A172 (cell line): ENCODE results near the gene MFSD11. TPM values are rescaled to one million over a fixed set of nuclear protein-coding genes. Genes with fewer than 3 reads are reported as not detected.
"Not testable (repeated sequence)": the region's sequence is repeated elsewhere in the genome, so short reads cannot be mapped to it uniquely, and the experiment has no call there.

ENCODE experiments used
- DNase-seq: peaks from one replicate; pipeline ENCODE4 v3.0.0-alpha.2; 2015; ENCODE audit warnings: low spot score
- total RNA-seq: library from RNA; depleted of rRNA; stranded (reverse); fragments of >200 nt; shearing (Covaris generic); gene quantifications from 2 replicates; pipeline ENCODE4 v1.2.3, GENCODE V29; 2014; rRNA removed

Gene MFSD11
- total RNA-seq: 24.9 and 30.4 TPM in 2 replicates

GRCh38 chr17:76737676-76738467 is at the start of gene MFSD11:
Gene MFSD11 (plus strand): TSS chr17:76738119. CDS start chr17:76738353, 234 bp downstream.
- peak; percentile 83 for DNase-seq

GRCh38 chr17:76688165-76688622 is 49.7 kb upstream of the MFSD11 start:
- peak; percentile 55 for DNase-seq

- DNase-seq: no peak
Observed at GRCh38 chr17:76689859-76690258, 48.1 kb upstream of the MFSD11 start.

- no peak for DNase-seq
Observed at GRCh38 chr17:76690596-76691280, 47.2 kb upstream of the MFSD11 start.

DNA sequence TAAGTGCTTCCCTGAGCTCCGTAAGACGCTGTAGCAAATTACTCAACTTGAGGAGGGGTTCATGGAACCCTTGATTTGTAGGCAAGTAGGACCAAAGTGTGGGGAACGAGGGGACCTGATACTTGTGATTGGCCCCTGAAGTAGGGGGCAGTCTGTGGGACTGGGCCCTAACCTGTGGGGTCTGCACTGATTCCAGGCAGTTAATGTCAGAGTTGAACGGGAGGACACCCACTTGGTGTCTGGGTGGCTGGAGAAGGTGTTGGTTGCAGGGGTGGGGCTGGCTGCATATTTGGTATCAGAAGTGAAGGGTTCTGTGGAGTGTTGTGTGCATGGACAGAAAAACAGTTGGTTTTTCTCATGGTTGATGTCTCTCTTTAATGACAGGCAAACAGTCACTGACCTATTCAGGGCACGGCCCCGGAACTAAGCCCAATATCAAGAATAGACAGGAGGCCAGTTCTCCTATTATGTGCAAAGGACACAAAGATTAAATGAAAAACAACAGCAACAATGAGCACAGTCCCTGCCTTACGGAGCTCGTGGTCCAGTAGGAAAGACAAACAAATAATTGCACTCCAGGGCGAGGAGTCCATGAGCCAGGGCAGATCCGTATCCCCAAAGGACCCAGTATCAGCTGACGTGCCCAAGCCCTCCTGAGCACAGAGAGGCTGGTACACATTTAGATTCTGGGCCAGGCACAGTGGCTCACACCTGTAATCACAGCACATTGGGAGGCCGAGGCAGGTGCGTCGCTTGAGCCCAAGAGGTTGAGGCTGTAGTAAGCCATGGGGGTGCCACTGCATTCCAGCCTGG is 46.3 kb upstream of the MFSD11 start:
- no peak for DNase-seq

- no peak for DNase-seq
Observed at GRCh38 chr17:76695059-76695831, 42.7 kb upstream of the MFSD11 start.

DNA sequence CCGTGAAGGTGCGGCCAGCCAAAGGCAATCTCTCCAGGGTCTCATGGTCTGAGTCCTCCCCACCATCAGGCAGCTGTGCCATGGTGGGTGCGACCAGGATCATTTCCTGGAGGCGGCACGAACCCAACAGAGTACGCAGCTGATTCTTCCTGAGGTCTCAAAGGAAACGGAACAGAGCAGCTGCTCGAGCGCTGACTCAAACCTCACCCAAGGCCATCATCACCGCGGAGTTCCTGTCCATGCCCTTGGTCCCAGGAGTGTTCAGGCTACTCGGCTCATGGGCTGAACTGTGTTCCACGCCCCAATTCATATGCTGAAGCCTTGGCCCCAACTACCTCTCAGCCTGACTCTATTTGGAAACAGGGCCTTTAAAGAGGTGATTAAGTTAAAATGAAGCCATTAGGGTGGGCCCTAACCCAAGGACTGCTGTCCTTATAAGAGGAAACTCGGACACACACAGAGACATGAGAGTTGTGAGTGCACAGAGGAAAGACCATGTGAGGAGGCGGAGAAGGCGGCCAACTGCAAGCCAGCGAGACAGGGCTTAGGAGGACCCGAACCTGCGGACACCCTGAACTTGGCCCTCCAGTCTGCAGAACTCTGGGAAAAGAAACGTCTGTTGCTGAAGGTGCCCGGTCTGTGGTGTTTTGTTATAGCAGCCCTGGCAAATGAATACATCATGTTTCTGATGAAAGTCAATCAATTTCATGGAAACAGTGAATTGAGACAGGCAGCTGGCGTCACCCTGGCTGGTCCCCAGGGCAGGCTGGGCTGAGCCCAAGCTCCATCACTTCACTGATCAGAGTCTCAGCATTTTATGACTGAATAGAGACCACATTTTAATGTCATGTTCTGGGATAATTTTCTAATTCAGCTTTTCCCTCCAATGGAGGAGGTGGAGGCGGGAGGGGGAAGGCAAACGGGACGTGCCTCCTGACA is 40.9 kb upstream of the MFSD11 start:
- DNase-seq: no peak

- no peak for DNase-seq
Observed at GRCh38 chr17:76697702-76698465, 40.0 kb upstream of the MFSD11 start.

DNA sequence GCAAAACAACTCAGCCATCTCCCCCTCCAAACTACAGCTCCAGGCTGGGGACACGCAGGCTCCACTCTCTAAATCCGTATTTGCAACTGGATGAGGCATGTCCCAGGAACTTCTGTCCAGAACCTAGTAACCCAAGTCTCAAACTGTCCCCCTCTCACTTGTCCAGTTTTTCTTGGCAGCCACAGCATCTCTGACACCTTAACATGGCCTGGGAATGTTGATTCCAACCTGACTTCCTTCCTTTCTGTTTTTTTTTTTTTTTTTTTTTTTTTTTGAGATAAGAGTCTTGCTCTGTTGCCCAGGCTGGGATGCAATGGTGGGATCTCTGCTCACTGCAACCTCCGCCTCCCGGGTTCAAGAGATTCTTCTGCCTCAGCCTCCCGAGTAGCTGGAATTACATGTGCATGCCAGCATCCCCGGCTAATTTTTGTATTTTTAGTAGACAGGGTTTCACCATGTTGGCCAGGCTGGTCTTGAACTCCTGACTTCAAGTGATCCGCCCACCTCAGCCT is 39.4 kb upstream of the MFSD11 start:
- DNase-seq: not testable (repeated sequence)

DNA sequence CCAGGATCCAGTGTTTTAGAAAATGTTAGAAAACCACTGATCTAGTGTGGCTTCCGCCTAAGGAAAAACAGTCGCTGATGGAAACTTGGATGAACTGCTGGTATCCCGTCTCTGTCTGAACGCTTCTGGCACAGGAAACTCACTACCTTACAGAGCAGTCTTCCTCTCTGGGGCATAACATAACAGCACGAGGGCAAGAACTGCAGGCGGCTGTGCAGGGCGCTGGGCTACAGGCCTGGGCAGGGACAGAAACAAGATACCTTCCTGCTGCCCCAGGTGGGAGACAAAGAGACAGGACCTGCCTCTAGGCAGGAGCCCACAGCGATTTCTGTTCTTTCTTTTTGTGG is 37.7 kb upstream of the MFSD11 start:
- no peak for DNase-seq

DNA sequence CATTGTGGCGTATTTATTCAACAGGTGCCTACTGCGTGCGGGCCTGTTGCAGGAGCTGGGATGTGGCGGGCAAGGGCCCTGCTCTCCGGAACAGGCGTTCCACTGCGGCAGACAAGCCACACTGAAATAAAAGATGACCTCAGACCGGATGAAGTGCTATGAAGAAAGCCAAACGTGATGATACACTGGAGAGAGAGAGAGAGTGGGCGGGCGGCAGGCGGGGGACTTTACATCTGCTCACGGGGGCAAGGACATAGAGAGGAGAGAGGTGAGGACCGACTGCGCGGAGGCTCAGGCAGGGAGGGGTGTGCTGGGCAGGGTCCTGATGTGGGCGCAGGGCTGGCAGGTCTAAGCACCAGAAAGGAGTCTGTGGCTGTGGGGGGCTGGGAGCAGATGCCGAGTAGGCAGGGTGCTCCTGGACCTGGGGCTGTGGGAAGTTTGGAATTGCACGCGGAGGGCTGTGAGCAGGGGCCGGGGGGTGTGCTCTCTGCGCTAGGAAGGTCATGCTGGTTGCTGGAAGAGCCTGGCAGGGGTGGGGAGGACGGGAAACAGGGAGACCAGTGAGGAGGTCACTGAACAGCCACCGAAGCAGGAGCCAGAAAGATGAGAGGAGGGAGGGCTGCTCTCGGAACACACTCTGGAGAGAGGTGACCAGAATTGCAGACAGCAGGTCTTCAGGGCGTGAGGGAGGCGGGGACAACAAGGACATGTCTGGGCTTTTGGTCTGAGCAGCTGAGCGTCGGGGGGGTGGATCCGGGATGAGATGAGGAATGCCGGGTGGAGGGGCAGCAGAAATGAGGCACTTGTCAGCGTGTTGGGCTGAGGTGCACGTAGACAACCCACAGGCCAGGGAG is 37.1 kb upstream of the MFSD11 start:
- DNase-seq: no peak

GRCh38 chr17:76701471-76701967 is 36.4 kb upstream of the MFSD11 start:
- no peak for DNase-seq

GRCh38 chr17:76702076-76702475 is 35.8 kb upstream of the MFSD11 start:
- no peak for DNase-seq

DNA sequence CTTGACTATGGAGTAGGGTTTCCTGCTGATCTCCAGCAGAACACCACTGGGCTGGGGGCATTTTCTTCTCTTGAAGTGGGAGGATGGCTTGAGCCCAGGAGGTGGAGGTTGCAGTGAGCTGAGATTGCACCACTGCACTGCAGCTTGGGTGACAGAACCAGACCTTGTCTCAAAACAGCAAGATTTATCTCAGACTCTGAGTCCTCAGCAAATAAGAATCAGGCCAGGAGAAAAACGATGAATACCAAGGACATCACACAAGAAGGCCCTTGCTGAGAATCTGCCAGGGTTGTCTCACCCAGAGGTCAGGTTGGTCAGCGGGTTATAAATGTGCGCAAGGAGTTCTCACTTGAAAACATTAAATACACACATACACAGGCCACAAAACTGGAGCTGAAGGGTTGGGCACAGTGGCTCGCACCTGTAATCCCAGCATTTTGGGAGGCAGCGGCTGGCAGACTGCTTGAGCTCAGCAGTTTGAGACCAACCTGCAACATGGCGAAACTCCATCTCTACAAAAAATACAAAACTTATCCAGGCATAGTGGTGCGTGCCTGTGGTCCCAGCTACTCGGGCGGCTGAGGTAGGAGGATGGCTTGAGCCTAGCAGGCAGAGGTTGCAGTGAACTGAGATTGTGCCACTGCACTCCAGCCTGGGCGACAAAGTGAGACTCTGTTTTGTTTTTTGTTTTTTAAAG is 34.8 kb upstream of the MFSD11 start:
- DNase-seq: no peak

- DNase-seq: no peak
Observed at GRCh38 chr17:76704805-76705204, 33.1 kb upstream of the MFSD11 start.

DNA sequence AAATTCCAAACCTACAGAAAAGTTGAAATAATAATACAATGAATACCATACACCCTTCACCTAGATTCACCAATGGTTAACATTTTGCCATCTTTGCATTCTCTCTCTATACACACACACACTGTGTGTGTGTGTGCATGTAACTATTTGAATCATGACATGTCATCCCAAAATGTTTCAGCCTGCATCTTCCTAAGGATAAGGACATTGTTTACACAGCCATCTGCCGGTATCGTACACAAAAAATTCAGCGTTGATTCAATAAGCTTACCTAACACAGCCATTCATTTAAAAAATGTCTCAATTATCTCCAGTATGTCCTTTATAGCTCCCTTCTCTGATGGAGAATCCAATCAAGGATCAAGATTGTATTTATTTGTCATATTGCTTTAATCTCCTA is 31.1 kb upstream of the MFSD11 start:
- no peak for DNase-seq

DNA sequence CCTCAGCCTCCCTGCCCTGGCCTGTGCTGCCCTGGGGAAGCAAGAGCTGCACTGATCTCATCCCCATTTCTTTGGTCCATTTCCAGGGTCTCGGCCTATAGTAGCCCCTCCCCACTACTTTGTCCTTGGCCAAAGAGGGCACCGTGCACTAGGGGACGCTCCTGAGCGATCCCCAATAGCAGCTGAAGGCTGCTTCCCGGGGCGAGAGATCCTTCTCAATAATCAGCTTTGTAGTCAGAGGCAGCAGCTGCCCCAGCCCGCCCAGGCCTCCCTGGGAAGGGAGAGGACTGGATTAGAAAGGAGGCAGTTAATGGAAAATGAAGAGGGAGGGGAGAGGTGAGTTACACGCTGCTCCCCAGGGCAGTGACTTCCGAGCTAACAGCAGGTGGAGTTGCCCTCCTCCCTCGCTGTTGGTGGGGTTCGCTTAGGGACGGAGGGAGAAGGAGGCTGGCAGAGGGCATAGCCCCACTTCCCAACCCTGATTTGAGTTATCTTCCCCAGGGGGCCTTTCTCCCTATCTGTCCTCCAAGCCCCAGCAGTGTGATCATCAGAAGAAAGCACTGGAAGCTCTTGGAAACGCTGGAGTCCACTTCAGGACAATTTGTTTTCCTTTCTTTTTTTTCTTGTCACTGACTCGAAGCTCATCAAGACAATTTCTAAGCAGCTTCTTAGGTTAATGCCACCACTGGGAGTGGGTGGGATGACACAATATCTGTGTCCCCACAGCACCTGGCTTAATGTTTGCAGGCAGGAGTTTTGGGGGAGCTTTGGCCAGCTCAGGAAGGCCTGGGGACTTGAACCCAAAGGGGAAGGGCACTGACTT is 29.7 kb upstream of the MFSD11 start:
- no peak for DNase-seq
